Measurements from ENCODE around the gene NFAT5.
A peak's percentile ranks its signal among the peaks of the same experiment; 100 is the strongest.

Gene NFAT5

GRCh38 chr16:69693916-69694315, 128.2 kb downstream of the NFAT5 start:
- no peak overlapping the region for H3K27ac Mint-ChIP-seq
- peaks cover 19% of the 10 kb centered on the region for H3K36me3 Mint-ChIP-seq
- H3K4me3 Mint-ChIP-seq: no peak overlapping the region
- H3K4me1 Mint-ChIP-seq: peaks cover 15% of the 10 kb centered on the region
- no peaks in the 10 kb centered on the region for H3K9me3 Mint-ChIP-seq
- H3K27me3 Mint-ChIP-seq: no peaks in the 10 kb centered on the region

- Mint-ChIP-seq H3K27ac (no peak overlapping the region), H3K27me3 (no peaks in the 10 kb centered on the region), H3K9me3 (no peaks in the 10 kb centered on the region), H3K4me1 (peaks cover 3% of the 10 kb centered on the region), H3K36me3 (peaks cover 7% of the 10 kb centered on the region), H3K4me3 (no peak overlapping the region)
Observed at GRCh38 chr16:69698404-69698803, 132.6 kb downstream of the NFAT5 start.

DNA sequence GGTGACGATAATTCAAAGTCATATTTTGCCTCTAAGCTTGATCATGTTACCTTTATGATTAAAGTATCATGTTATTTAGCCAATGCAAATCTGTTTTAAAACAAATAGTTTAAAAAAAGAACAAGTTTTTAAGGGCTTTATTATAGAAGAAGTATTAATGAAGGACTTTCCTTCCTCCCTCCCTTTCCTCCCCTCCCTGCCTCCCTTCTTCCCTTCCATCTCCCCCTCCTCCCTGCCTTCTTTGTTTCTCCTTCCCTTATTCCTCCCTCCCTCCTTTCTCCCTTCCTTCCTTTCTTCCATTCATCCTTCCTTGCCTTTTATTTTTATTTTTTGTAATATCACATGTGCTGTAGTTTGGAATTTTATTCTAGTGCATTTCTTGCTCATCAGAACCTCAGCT, 134.1 kb downstream of the NFAT5 start:
- no peak overlapping the region for H3K27ac Mint-ChIP-seq
- peaks cover 2% of the 10 kb centered on the region for H3K36me3 Mint-ChIP-seq
- no peaks in the 10 kb centered on the region for H3K9me3 Mint-ChIP-seq
- no peaks in the 10 kb centered on the region for H3K27me3 Mint-ChIP-seq
- H3K4me3 Mint-ChIP-seq: no peak overlapping the region
- H3K4me1 Mint-ChIP-seq: peaks cover 3% of the 10 kb centered on the region

GRCh38 chr16:69701452-69701851, 135.7 kb downstream of the NFAT5 start:
- Mint-ChIP-seq H3K4me1 (peaks cover 3% of the 10 kb centered on the region), H3K27ac (no peak overlapping the region), H3K4me3 (no peak overlapping the region), H3K27me3 (no peaks in the 10 kb centered on the region), H3K9me3 (no peaks in the 10 kb centered on the region), H3K36me3 (peaks cover 2% of the 10 kb centered on the region)

GRCh38 chr16:69701866-69702265, 136.1 kb downstream of the NFAT5 start:
- Mint-ChIP-seq H3K4me1 (peaks cover 3% of the 10 kb centered on the region), H3K27ac (no peak overlapping the region), H3K9me3 (no peaks in the 10 kb centered on the region), H3K4me3 (no peak overlapping the region), H3K27me3 (no peaks in the 10 kb centered on the region), H3K36me3 (peaks cover 2% of the 10 kb centered on the region)

DNA sequence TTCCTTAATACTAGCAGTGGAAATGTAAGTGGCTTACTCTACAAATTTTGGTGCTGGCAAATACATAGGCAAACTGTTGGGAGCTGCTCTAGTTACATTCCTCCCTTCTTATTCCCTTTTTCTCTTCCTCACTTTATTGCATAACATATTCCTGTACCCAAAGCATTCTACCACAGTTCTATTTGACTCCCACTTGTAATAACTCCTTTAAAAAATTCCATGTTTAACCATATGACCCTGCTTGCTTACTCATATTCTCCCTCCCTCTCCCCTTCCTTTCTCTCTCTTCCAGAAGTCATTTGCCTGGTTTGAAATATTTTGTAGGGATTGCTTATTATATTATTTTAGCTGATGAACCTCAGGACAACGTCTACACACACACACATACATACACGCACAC, 137.9 kb downstream of the NFAT5 start:
- H3K9me3 Mint-ChIP-seq: no peaks in the 10 kb centered on the region
- peak overlapping the region; percentile 52 for H3K27ac Mint-ChIP-seq
- H3K36me3 Mint-ChIP-seq: no peaks in the 10 kb centered on the region
- H3K4me1 Mint-ChIP-seq: no peaks in the 10 kb centered on the region
- no peaks in the 10 kb centered on the region for H3K27me3 Mint-ChIP-seq
- H3K4me3 Mint-ChIP-seq: no peak overlapping the region

DNA sequence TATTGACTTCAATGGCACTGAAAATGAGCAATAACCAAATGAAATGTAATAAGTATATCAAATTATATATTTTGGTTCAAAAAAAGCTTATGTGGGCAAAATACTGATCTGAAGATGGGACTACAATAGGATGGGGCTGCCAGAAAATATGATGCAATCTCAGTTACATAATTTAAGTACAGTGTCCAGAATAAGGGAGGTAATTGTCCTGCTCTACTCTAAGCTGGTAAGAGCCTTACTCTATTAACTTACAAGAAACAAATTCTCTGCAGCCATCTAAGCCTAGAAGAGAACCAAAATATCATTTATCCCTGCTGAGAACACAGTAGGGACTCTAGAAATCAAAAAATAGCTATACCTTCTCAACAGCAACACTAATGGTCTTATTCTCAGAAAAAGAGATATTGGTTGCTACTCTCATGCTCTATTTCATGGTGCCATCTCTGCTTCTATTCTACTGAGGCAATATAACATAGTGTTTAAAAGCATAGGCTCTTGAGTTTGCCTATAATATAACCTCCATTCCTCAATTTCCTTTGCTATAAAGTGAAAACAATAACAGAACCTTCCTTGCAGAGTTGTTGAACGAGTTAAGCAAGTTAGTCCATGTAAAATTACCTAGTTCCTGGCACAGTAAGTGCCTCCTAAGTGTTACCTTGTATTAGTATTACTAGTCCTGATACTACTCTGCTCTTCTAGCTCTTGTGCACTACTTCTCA, 140.6 kb downstream of the NFAT5 start:
- no peaks in the 10 kb centered on the region for H3K9me3 Mint-ChIP-seq
- peaks cover 10% of the 10 kb centered on the region for H3K4me1 Mint-ChIP-seq
- H3K27me3 Mint-ChIP-seq: no peaks in the 10 kb centered on the region
- H3K4me3 Mint-ChIP-seq: no peak overlapping the region
- H3K36me3 Mint-ChIP-seq: no peaks in the 10 kb centered on the region
- H3K27ac Mint-ChIP-seq: no peak overlapping the region

GRCh38 chr16:69706975-69707340, 141.2 kb downstream of the NFAT5 start:
- H3K27ac Mint-ChIP-seq: no peak overlapping the region
- no peak overlapping the region for H3K4me3 Mint-ChIP-seq
- peaks cover 11% of the 10 kb centered on the region for H3K4me1 Mint-ChIP-seq
- no peaks in the 10 kb centered on the region for H3K9me3 Mint-ChIP-seq
- H3K36me3 Mint-ChIP-seq: no peaks in the 10 kb centered on the region
- no peaks in the 10 kb centered on the region for H3K27me3 Mint-ChIP-seq

GRCh38 chr16:69707920-69708683, 142.3 kb downstream of the NFAT5 start:
- Mint-ChIP-seq H3K36me3 (no peaks in the 10 kb centered on the region), H3K27me3 (no peaks in the 10 kb centered on the region), H3K4me3 (no peak overlapping the region), H3K27ac (peak overlapping the region; percentile 9), H3K4me1 (peaks cover 11% of the 10 kb centered on the region), H3K9me3 (no peaks in the 10 kb centered on the region)

DNA sequence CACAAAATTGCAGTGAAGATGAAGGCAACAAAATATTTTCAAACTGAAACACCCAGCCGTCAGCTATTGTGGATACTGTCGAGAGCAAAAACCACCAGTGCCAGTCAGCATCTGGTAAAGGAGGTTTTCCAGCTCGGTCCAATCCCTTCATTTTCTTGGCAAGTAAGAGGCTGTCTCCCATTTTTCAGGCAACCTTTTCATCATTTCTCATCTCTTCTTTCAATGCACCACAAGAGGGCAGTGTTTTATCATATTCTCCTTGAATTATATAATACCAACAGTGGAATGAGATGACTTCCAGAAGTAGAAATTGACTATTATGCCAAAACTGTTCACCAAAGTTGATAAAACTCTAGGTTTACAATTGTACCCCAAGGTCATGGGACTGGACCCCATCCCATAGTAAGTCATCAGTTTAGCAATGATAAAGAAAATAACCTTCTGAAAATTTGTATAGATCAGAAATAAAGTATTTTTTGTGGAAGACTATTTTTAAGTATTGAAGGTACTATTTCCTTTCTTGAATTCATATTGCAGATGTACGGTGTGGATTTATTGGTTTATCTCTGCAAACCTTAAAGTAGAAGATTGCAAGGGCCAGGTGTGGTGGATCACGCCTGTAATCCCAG, 143.8 kb downstream of the NFAT5 start:
- H3K36me3 Mint-ChIP-seq: no peaks in the 10 kb centered on the region
- no peak overlapping the region for H3K27ac Mint-ChIP-seq
- no peaks in the 10 kb centered on the region for H3K9me3 Mint-ChIP-seq
- no peaks in the 10 kb centered on the region for H3K27me3 Mint-ChIP-seq
- H3K4me3 Mint-ChIP-seq: no peak overlapping the region
- peaks cover 11% of the 10 kb centered on the region for H3K4me1 Mint-ChIP-seq

DNA sequence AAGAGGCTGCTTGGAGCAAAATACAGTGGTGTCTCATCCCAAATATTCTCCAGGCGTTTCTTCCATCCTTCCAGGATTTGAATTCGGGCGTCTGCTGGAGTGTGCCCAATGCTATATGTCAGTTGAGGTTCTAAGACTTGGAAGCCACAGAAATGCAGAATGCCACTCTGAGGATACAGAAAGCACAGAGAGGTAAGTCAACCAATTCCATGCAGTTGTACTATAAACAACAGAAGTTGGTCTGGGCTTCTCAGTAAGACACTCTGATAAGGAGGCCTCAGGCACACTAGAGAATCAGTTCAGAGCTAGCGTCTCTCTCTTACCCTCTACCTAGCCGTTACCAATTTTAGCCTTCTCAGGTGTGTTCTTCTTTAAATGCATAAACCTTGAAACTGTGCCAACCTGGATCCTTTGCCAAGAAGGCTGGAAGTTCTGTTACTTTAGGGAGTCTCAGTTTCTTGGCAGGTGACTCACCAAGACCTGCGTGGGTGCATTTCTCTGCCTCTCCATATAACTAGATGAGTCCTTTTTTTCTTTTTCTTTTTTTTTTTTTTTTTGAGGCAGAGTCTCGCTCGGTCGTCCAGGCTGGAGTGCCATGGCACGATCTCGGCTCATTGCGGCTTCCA, 145.5 kb downstream of the NFAT5 start:
- Mint-ChIP-seq H3K27ac (no peak overlapping the region), H3K9me3 (no peaks in the 10 kb centered on the region), H3K4me3 (no peak overlapping the region), H3K27me3 (no peaks in the 10 kb centered on the region), H3K36me3 (no peaks in the 10 kb centered on the region), H3K4me1 (peaks cover 11% of the 10 kb centered on the region)

- Mint-ChIP-seq H3K27ac (no peak overlapping the region), H3K36me3 (no peaks in the 10 kb centered on the region), H3K9me3 (no peaks in the 10 kb centered on the region), H3K4me3 (no peak overlapping the region), H3K4me1 (peaks cover 11% of the 10 kb centered on the region), H3K27me3 (no peaks in the 10 kb centered on the region)
Observed at GRCh38 chr16:69712277-69712676, 146.5 kb downstream of the NFAT5 start.

- Mint-ChIP-seq H3K27ac (no peak overlapping the region), H3K4me3 (no peak overlapping the region), H3K9me3 (no peaks in the 10 kb centered on the region), H3K36me3 (no peaks in the 10 kb centered on the region), H3K4me1 (peaks cover 11% of the 10 kb centered on the region), H3K27me3 (no peaks in the 10 kb centered on the region)
Observed at GRCh38 chr16:69712914-69713581, 147.3 kb downstream of the NFAT5 start.

DNA sequence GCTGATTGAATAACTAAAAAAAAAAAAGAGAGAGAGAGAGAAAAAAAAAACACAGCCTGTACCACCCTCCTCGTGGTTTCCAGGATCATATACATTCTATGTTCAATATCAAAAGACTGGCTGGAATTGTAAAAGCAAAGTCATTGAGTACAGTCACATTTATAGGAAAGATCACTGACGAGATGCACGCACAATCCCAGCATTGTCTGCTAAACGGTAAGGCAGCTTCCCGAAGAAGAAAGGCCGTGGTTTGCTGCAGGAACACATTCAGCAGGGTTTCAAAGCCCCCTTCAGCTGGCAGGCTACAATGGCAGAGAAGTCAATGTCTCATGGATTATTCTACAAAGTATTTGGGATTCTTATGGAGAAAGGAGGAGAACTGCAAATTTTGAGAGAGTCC, 151.3 kb downstream of the NFAT5 start:
- H3K27me3 Mint-ChIP-seq: no peaks in the 10 kb centered on the region
- no peak overlapping the region for H3K4me3 Mint-ChIP-seq
- H3K36me3 Mint-ChIP-seq: no peaks in the 10 kb centered on the region
- no peak overlapping the region for H3K27ac Mint-ChIP-seq
- H3K9me3 Mint-ChIP-seq: no peaks in the 10 kb centered on the region
- no peaks in the 10 kb centered on the region for H3K4me1 Mint-ChIP-seq

DNA sequence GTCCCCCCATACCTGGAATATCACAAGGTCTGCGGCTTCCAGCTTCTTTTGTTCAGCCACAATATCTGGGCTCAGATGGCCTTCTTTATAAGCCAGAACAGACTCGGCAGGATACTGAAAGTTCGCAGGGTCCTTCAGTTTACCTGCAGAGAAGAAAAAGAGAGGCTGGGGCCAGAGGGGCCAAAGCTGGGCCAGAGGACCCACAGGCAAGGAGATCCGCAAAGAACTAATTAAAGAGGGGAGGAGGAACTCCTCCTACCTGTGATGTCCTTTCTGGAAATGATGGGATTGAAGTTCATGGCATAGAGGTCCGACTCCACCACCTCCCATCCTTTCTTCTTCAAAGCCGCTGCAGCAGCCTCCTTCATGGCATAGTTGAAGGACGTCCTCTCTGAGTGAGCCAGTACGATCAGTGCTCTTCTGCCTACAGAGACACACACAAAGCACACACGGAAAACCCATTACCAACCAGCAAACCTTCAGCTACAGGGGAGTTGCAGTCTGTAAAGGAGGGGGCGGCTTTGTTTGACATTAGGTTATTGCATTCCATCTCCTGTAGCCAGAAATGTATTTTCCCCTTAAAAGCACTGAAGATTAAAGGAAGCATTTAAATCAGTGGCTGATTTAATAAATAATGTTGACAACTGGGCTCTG, 152.5 kb downstream of the NFAT5 start:
- Mint-ChIP-seq H3K27ac (no peak overlapping the region), H3K27me3 (no peaks in the 10 kb centered on the region), H3K9me3 (no peaks in the 10 kb centered on the region), H3K36me3 (no peaks in the 10 kb centered on the region), H3K4me1 (no peaks in the 10 kb centered on the region), H3K4me3 (no peak overlapping the region)

All from activated naive CD4-positive, alpha-beta T cell treated with anti-CD3 and anti-CD28 coated beads, Interleukin-2, amount 50 U/mL, for 24 hours (primary cell).